Gastroesophageal sphincter (tissue), 3 donors: Measurements from ENCODE around the gene MYDGF.

Experiments used
- POLR2AphosphoS5 ChIP-seq: sonication (generic); formaldehyde crosslinking; IDR thresholded peaks from one replicate; pipeline ENCODE4 v1.6.1; 2017; ENCODE audit warnings: antibody characterized with exemption
- TF ChIP-seq, protein P1 (sequence below), 4 experiments: fragments of 200-600 bp in 2 of 4; fragments of 450-650 bp in 2 of 4; sonication (generic) in 1 of 4; IDR thresholded peaks; one replicate each; pipeline ENCODE4 v1.5.1; 2017 to 2019; ENCODE audit warnings: antibody characterized with exemption in 4 of 4, mild to moderate bottlenecking in 2 of 4, moderate library complexity in 2 of 4

DNA sequence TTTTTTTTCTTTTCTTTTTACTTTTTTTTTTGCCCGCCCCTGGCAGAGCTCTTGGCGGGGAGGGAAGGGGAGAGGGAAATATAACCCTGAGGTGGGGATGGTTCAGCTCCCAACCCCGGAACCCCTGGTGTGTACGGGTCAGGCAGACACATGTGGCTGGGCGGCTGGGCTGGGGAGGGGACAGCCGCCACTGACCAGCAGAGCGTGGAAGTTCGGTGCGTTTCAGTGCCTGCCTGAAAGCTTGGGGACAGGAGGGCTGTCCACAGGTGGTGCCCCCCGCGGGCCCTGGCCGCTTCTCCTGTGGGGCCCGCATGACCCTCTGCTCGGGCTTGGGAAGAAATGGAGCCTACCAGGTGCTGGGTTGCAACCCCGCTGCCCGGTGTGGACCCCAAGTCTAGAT is 5.2 kb upstream of the MYDGF start:
- TF ChIP-seq, protein P1, sequence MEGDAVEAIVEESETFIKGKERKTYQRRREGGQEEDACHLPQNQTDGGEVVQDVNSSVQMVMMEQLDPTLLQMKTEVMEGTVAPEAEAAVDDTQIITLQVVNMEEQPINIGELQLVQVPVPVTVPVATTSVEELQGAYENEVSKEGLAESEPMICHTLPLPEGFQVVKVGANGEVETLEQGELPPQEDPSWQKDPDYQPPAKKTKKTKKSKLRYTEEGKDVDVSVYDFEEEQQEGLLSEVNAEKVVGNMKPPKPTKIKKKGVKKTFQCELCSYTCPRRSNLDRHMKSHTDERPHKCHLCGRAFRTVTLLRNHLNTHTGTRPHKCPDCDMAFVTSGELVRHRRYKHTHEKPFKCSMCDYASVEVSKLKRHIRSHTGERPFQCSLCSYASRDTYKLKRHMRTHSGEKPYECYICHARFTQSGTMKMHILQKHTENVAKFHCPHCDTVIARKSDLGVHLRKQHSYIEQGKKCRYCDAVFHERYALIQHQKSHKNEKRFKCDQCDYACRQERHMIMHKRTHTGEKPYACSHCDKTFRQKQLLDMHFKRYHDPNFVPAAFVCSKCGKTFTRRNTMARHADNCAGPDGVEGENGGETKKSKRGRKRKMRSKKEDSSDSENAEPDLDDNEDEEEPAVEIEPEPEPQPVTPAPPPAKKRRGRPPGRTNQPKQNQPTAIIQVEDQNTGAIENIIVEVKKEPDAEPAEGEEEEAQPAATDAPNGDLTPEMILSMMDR (IDR thresholded peaks at IDR 0.05): no peak
- TF ChIP-seq POLR2AphosphoS5: no peak
